Type B pancreatic cell (in vitro differentiated cells): ENCODE results near the gene RASL11A. TPM values are rescaled to one million over a fixed set of nuclear protein-coding genes. Genes with fewer than 3 reads are reported as not detected.

Experiments used
- DNase-seq: peaks from one replicate; pipeline ENCODE4 v3.0.0; 2021; ENCODE audit warnings: mixed read lengths; ENCODE audit not compliant: unreplicated experiment; ENCODE audit errors: extremely low spot score
- H3K27ac Mint-ChIP-seq: 2 replicates; pipeline ENCODE4 v1.8.0; 2021; ENCODE audit warnings: mild to moderate bottlenecking, mixed read lengths
- H3K27me3 Mint-ChIP-seq: 2 replicates; pipeline ENCODE4 v1.8.0; 2021; ENCODE audit warnings: mixed read lengths
- H3K36me3 Mint-ChIP-seq: 2 replicates; pipeline ENCODE4 v1.8.0; 2021; ENCODE audit warnings: mixed read lengths
- H3K4me1 Mint-ChIP-seq: one replicate; pipeline ENCODE4 v1.8.0; 2021; ENCODE audit warnings: mixed read lengths; ENCODE audit not compliant: unreplicated experiment
- H3K4me3 Mint-ChIP-seq: 2 replicates; pipeline ENCODE4 v1.8.0; 2021; ENCODE audit warnings: mild to moderate bottlenecking, mixed read lengths
- H3K9me3 Mint-ChIP-seq: 2 replicates; pipeline ENCODE4 v1.8.0; 2021; ENCODE audit warnings: mixed read lengths
- CTCF ChIP-seq: fragments of 200-600 bp; sonication (generic); conservative IDR thresholded peaks from 2 replicates; pipeline ENCODE4 v1.5.0; 2021; ENCODE audit warnings: antibody characterized with exemption, mild to moderate bottlenecking
- total RNA-seq: library from RNA; stranded (reverse); gene quantifications from 2 replicates; pipeline ENCODE4 v1.2.1, GENCODE V29; 2021; ENCODE audit warnings: low replicate concordance

Gene RASL11A
- total RNA-seq, 1 donor from 2014 or later: 15.9 TPM

- Mint-ChIP-seq H3K27me3 (no peaks in the 10 kb centered on the region), H3K9me3 (no peaks in the 10 kb centered on the region), H3K4me3 (peak overlapping the region; percentile 95), H3K36me3 (peaks cover 30% of the 10 kb centered on the region), H3K27ac (peak overlapping the region; percentile 100), H3K4me1 (peaks cover 15% of the 10 kb centered on the region)
- DNase-seq: no peak
- no peak for TF ChIP-seq CTCF
Observed at GRCh38 chr13:27252467-27252866, 18.2 kb upstream of the RASL11A start.

GRCh38 chr13:27257233-27257568 lies 13.4 kb upstream of the RASL11A start:
- Mint-ChIP-seq H3K4me1 (peaks cover 19% of the 10 kb centered on the region), H3K4me3 (no peak overlapping the region), H3K27me3 (no peaks in the 10 kb centered on the region), H3K27ac (peak overlapping the region; percentile 16), H3K9me3 (no peaks in the 10 kb centered on the region), H3K36me3 (peaks cover 52% of the 10 kb centered on the region)
- DNase-seq: no peak
- no peak for TF ChIP-seq CTCF

- no peak for DNase-seq
- Mint-ChIP-seq H3K4me3 (no peak overlapping the region), H3K9me3 (no peaks in the 10 kb centered on the region), H3K36me3 (peaks cover 50% of the 10 kb centered on the region), H3K27me3 (no peaks in the 10 kb centered on the region), H3K4me1 (peaks cover 17% of the 10 kb centered on the region), H3K27ac (peak overlapping the region; percentile 16)
- no peak for TF ChIP-seq CTCF
Observed at GRCh38 chr13:27257648-27258253, 12.9 kb upstream of the RASL11A start.

GRCh38 chr13:27258637-27259386 lies 11.8 kb upstream of the RASL11A start:
- Mint-ChIP-seq H3K4me1 (peaks cover 10% of the 10 kb centered on the region), H3K4me3 (no peak overlapping the region), H3K27ac (no peak overlapping the region), H3K9me3 (no peaks in the 10 kb centered on the region), H3K27me3 (no peaks in the 10 kb centered on the region), H3K36me3 (peaks cover 39% of the 10 kb centered on the region)
- TF ChIP-seq CTCF: no peak
- DNase-seq: no peak

GRCh38 chr13:27259831-27260230 lies 10.8 kb upstream of the RASL11A start:
- no peak for TF ChIP-seq CTCF
- Mint-ChIP-seq H3K36me3 (peaks cover 33% of the 10 kb centered on the region), H3K27ac (peak overlapping the region; percentile 62), H3K9me3 (no peaks in the 10 kb centered on the region), H3K4me3 (no peak overlapping the region), H3K27me3 (no peaks in the 10 kb centered on the region), H3K4me1 (peaks cover 13% of the 10 kb centered on the region)
- DNase-seq: no peak
